Measurements from ENCODE around the gene NACC2. TPM values are rescaled to one million over a fixed set of nuclear protein-coding genes. Genes with fewer than 3 reads are reported as not detected.

Gene NACC2
- total RNA-seq, 1 donor from 2014 or later = 34.0 TPM

DNA sequence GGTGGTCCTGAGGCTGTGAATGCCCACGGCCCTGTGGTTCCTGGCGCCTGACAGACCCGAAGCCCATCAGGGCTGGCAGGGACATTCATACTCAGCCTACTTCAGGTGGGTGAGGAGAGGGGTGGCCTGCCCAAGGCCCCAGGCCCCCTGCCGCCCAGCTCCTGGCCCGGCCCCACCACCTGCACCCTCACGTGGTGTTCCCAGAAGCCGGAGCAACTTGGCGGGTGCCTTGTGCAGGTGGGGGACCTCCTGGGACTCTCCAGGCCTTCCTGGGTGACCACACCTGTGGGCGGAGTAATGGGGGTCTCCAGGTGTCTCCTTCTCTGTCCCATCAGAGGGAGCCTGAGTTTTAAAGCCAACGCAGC lies 97.1 kb downstream of the NACC2 start:
- H3K4me3 Mint-ChIP-seq (ENCODE audit: unreplicated experiment) = no peak overlapping the region
- no peaks in the 10 kb centered on the region for H3K36me3 Mint-ChIP-seq (ENCODE audit: low read depth, unreplicated experiment)
- H3K9me3 Mint-ChIP-seq (ENCODE audit: unreplicated experiment) = peaks cover 2% of the 10 kb centered on the region
- Histone ChIP-seq H3K27me3 (ENCODE audit: insufficient read depth, low read length) (no peaks in the 10 kb centered on the region), H3K4me1 (ENCODE audit: insufficient read depth, low read length) (peaks cover 4% of the 10 kb centered on the region), H3K4me3 (ENCODE audit: insufficient read depth, low read depth, low read length) (no peak overlapping the region), H3K9me3 (ENCODE audit: insufficient read depth, low read depth, low read length) (no peaks in the 10 kb centered on the region), H3K4me2 (ENCODE audit: low read length) (no peak overlapping the region), H2AFZ (ENCODE audit: low read depth, low read length) (no peak overlapping the region), H3K36me3 (ENCODE audit: insufficient read depth, low read length) (no peaks in the 10 kb centered on the region), H3K9ac (ENCODE audit: low read length) (no peak overlapping the region), H3K27ac (ENCODE audit: low read depth, low read length) (no peak overlapping the region), H4K20me1 (ENCODE audit: insufficient read depth, low read length) (peaks cover 8% of the 10 kb centered on the region), H3K79me2 (ENCODE audit: insufficient read depth, low read length) (no peaks in the 10 kb centered on the region)
- H3K27ac Mint-ChIP-seq (ENCODE audit: unreplicated experiment) = no peak overlapping the region
- H3K27me3 Mint-ChIP-seq (ENCODE audit: low read depth, unreplicated experiment) = no peaks in the 10 kb centered on the region
- no peak for DNase-seq (ENCODE audit: low read depth)
- no peaks in the 10 kb centered on the region for H3K4me1 Mint-ChIP-seq (ENCODE audit: low read depth, unreplicated experiment)
- TF ChIP-seq, protein P1, sequence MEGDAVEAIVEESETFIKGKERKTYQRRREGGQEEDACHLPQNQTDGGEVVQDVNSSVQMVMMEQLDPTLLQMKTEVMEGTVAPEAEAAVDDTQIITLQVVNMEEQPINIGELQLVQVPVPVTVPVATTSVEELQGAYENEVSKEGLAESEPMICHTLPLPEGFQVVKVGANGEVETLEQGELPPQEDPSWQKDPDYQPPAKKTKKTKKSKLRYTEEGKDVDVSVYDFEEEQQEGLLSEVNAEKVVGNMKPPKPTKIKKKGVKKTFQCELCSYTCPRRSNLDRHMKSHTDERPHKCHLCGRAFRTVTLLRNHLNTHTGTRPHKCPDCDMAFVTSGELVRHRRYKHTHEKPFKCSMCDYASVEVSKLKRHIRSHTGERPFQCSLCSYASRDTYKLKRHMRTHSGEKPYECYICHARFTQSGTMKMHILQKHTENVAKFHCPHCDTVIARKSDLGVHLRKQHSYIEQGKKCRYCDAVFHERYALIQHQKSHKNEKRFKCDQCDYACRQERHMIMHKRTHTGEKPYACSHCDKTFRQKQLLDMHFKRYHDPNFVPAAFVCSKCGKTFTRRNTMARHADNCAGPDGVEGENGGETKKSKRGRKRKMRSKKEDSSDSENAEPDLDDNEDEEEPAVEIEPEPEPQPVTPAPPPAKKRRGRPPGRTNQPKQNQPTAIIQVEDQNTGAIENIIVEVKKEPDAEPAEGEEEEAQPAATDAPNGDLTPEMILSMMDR (IDR thresholded peaks at IDR 0.05; ENCODE audit: insufficient read depth, low read depth, low read length) = no peak
- TF ChIP-seq EZH2 (IDR thresholded peaks at IDR 0.05; ENCODE audit: insufficient read depth, low read length) = no peak
- no peak for FAIRE-seq

DNA sequence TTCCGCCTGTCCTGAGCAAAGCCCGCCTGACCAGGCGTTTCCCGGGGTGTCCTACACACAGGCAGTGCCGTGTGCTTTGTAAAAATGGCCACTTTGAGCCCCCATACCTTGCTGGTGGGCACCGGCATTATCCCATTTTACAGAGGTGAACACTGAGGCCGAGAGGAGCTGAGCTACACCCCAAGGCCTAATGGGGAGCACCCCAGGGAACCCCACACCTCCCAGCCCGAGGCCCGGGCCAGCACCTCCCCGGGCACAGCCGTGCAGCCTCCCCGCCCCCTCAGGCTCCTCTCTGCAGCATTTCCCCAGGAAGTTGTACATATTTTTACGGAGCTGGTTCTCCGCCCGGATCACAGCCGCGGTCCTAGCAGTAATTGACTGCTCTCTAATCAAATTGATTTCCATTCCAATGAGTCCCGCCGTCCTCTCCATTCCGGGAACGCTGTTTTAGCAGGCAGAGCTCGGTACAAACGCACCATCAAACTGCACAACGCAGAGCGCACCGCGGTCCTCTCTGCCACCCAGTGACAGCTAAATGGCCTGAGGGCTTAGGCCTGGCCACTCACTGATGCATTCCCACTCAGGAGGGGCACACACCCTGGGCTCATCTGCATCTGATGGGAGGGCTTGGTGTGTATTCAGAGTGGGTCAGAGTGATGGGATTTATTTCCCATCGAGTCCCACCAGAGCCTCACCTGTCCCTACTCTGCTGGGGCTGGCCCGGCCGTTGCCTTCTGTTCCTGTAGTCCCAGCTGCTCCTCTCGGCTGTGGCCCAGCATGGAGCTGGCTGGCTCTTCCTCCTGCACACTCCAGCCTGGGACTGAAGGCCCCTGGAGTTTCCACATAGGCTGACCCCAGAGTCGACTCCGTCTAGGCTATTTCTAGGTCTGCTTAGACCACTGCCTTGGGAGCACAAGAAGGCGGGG lies 97.7 kb downstream of the NACC2 start:
- Mint-ChIP-seq H3K9me3 (ENCODE audit: unreplicated experiment) (peaks cover 2% of the 10 kb centered on the region), H3K36me3 (ENCODE audit: low read depth, unreplicated experiment) (no peaks in the 10 kb centered on the region), H3K27ac (ENCODE audit: unreplicated experiment) (no peak overlapping the region), H3K4me1 (ENCODE audit: low read depth, unreplicated experiment) (no peaks in the 10 kb centered on the region), H3K27me3 (ENCODE audit: low read depth, unreplicated experiment) (no peaks in the 10 kb centered on the region), H3K4me3 (ENCODE audit: unreplicated experiment) (no peak overlapping the region)
- H3K9me3 ChIP-seq (ENCODE audit: insufficient read depth, low read depth, low read length) = no peaks in the 10 kb centered on the region
- TF ChIP-seq, protein P1 (IDR thresholded peaks at IDR 0.05; ENCODE audit: insufficient read depth, low read depth, low read length) = no peak
- TF ChIP-seq EZH2 (IDR thresholded peaks at IDR 0.05; ENCODE audit: insufficient read depth, low read length) = no peak
- H4K20me1 ChIP-seq (ENCODE audit: insufficient read depth, low read length) = peaks cover 2% of the 10 kb centered on the region
- no peaks in the 10 kb centered on the region for H3K27me3 ChIP-seq (ENCODE audit: insufficient read depth, low read length)
- H3K36me3 ChIP-seq (ENCODE audit: insufficient read depth, low read length) = no peaks in the 10 kb centered on the region
- DNase-seq (ENCODE audit: low read depth) (no peak), FAIRE-seq (no peak)
- H3K79me2 ChIP-seq (ENCODE audit: insufficient read depth, low read length) = no peaks in the 10 kb centered on the region
- no peak overlapping the region for H2AFZ ChIP-seq (ENCODE audit: low read depth, low read length)
- no peak overlapping the region for H3K27ac ChIP-seq (ENCODE audit: low read depth, low read length)
- no peak overlapping the region for H3K4me3 ChIP-seq (ENCODE audit: insufficient read depth, low read depth, low read length)
- H3K4me2 ChIP-seq (ENCODE audit: low read length) = no peak overlapping the region
- H3K9ac ChIP-seq (ENCODE audit: low read length) = no peak overlapping the region
- H3K4me1 ChIP-seq (ENCODE audit: insufficient read depth, low read length) = peaks cover 10% of the 10 kb centered on the region

DNA sequence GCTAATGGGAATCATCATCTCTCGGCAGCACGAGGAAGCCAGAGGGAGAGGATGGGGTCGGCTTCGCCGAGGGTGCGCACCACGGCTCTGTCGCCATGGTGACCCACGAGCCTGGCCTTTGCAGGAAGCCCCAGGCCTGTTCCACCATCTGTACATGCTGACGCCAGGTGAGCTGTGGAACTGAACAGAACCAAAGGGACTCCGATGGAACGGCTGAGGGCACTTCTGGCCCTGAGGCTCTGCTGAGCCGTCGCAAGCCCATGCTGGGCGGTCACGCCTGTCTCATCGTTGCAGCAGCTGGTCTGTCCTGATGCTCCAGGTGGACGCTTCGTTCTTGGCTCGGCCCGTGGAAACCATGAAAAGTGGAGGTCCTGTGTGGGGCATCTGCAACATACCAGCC lies 99.3 kb downstream of the NACC2 start:
- no peak for FAIRE-seq
- Histone ChIP-seq H3K27me3 (ENCODE audit: insufficient read depth, low read length) (no peaks in the 10 kb centered on the region), H3K4me2 (ENCODE audit: low read length) (no peak overlapping the region), H3K9ac (ENCODE audit: low read length) (no peak overlapping the region), H3K4me3 (ENCODE audit: insufficient read depth, low read depth, low read length) (no peak overlapping the region), H3K79me2 (ENCODE audit: insufficient read depth, low read length) (no peaks in the 10 kb centered on the region), H3K27ac (ENCODE audit: low read depth, low read length) (no peak overlapping the region), H3K9me3 (ENCODE audit: insufficient read depth, low read depth, low read length) (no peaks in the 10 kb centered on the region), H2AFZ (ENCODE audit: low read depth, low read length) (no peak overlapping the region), H3K4me1 (ENCODE audit: insufficient read depth, low read length) (peaks cover 14% of the 10 kb centered on the region), H3K36me3 (ENCODE audit: insufficient read depth, low read length) (no peaks in the 10 kb centered on the region), H4K20me1 (ENCODE audit: insufficient read depth, low read length) (no peaks in the 10 kb centered on the region)
- no peaks in the 10 kb centered on the region for H3K36me3 Mint-ChIP-seq (ENCODE audit: low read depth, unreplicated experiment)
- H3K9me3 Mint-ChIP-seq (ENCODE audit: unreplicated experiment) = peaks cover 2% of the 10 kb centered on the region
- H3K4me3 Mint-ChIP-seq (ENCODE audit: unreplicated experiment) = no peak overlapping the region
- no peaks in the 10 kb centered on the region for H3K27me3 Mint-ChIP-seq (ENCODE audit: low read depth, unreplicated experiment)
- no peaks in the 10 kb centered on the region for H3K4me1 Mint-ChIP-seq (ENCODE audit: low read depth, unreplicated experiment)
- no peak for DNase-seq (ENCODE audit: low read depth)
- no peak for TF ChIP-seq EZH2 (IDR thresholded peaks at IDR 0.05; ENCODE audit: insufficient read depth, low read length)
- TF ChIP-seq, protein P1 (IDR thresholded peaks at IDR 0.05; ENCODE audit: insufficient read depth, low read depth, low read length) = no peak
- H3K27ac Mint-ChIP-seq (ENCODE audit: unreplicated experiment) = no peak overlapping the region

Data from astrocyte (in vitro differentiated cells and primary cell).